Esophagus squamous epithelium (tissue), 4 donors: Measurements from ENCODE around the gene FLT4.

ENCODE experiments used
- POLR2A ChIP-seq, 4 donors: fragments of 450-650 bp; IDR thresholded peaks; one replicate each; pipeline ENCODE4 v1.6.1; 2017; ENCODE audit warnings: antibody characterized with exemption in 4 of 4, mild to moderate bottlenecking in 4 of 4, moderate library complexity in 3 of 4
- TF ChIP-seq, protein P1 (sequence below), 6 experiments: fragments of 450-650 bp in 4 of 6; fragments of 200-600 bp in 2 of 6; sonication (generic) in 2 of 6; IDR thresholded peaks; one replicate each; pipeline ENCODE4 v1.5.1; 2016 to 2019; ENCODE audit warnings: antibody characterized with exemption in 6 of 6, mild to moderate bottlenecking in 4 of 6, moderate library complexity in 4 of 6

DNA sequence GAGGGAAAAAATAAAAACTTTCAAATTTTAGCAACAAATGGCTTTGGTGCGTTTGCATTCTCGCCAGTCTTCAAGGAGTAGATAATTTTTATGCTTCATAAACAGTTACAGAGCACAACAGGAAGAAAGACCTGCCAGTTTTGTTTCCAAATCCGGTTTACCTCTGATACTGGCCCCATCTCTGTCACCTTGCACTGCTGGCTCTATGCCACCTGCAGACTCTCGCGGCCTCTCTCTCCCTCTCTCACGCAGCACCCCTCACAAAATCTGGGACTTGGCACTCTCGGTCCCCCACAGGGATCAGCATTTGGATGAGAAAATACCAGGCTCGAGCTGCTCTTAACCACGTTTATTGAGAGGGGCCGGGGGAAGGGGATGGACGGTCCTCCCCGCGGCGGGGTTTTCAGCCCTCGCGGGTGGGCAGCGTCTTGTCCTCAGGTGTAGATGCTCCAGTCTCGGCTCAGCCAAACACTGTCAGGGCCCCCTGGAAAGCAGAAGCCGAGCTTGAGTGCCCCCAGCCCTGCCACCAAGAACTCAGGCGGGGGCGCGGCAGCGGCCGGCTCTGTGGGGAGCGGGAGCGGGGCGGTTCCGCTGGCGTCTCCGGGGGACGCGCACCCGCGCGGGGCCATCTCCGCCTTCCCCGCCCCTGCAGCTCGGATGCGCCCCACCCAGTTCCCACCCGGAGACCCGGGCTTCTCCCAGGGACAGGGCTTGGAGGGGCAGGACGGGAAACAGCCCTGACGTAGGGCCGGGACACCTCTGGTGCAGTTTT, 59.4 kb downstream of the FLT4 start:
- TF ChIP-seq POLR2A (IDR thresholded peaks at IDR 0.05): no peak
- TF ChIP-seq, protein P1, sequence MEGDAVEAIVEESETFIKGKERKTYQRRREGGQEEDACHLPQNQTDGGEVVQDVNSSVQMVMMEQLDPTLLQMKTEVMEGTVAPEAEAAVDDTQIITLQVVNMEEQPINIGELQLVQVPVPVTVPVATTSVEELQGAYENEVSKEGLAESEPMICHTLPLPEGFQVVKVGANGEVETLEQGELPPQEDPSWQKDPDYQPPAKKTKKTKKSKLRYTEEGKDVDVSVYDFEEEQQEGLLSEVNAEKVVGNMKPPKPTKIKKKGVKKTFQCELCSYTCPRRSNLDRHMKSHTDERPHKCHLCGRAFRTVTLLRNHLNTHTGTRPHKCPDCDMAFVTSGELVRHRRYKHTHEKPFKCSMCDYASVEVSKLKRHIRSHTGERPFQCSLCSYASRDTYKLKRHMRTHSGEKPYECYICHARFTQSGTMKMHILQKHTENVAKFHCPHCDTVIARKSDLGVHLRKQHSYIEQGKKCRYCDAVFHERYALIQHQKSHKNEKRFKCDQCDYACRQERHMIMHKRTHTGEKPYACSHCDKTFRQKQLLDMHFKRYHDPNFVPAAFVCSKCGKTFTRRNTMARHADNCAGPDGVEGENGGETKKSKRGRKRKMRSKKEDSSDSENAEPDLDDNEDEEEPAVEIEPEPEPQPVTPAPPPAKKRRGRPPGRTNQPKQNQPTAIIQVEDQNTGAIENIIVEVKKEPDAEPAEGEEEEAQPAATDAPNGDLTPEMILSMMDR (IDR thresholded peaks at IDR 0.05): no peak
